ENCODE measurements around the gene COL11A2.

Gene COL11A2

GRCh38 chr6:33206027-33206863 is 14.0 kb upstream of the COL11A2 start:
- DNase-seq: no peak

GRCh38 chr6:33205191-33206026 is 13.1 kb upstream of the COL11A2 start:
- no peak for DNase-seq

- DNase-seq: peak; percentile 45
Measured at GRCh38 chr6:33204415-33205190, 12.3 kb upstream of the COL11A2 start, which contains the start of gene HSD17B8. TSS of gene HSD17B8 (plus strand) at chr6:33204655. CDS start at chr6:33204669, 14 bp downstream.

GRCh38 chr6:33204165-33204414 is 11.8 kb upstream of the COL11A2 start:
- no peak for DNase-seq

GRCh38 chr6:33203443-33204164 is 11.3 kb upstream of the COL11A2 start:
- DNase-seq: no peak

GRCh38 chr6:33202799-33203198 is 10.5 kb upstream of the COL11A2 start:
- DNase-seq: no peak

GRCh38 chr6:33201935-33202334 is 9.7 kb upstream of the COL11A2 start:
- no peak for DNase-seq

- DNase-seq: no peak
Measured at GRCh38 chr6:33201147-33201545, 8.9 kb upstream of the COL11A2 start.

- DNase-seq: peak; percentile 90
Measured at GRCh38 chr6:33200219-33201146, 8.2 kb upstream of the COL11A2 start, which contains the start of the genes RXRB and SLC39A7. TSS of gene RXRB (minus strand) at chr6:33200665. CDS start at chr6:33200476, 189 bp downstream. TSS of gene SLC39A7 (plus strand) at chr6:33200867. CDS start at chr6:33201246, 379 bp downstream.

GRCh38 chr6:33199687-33200218 is 7.5 kb upstream of the COL11A2 start:
- DNase-seq: no peak

GRCh38 chr6:33198853-33199436 is 6.7 kb upstream of the COL11A2 start:
- DNase-seq: no peak

GRCh38 chr6:33198159-33198852 is 6.0 kb upstream of the COL11A2 start:
- DNase-seq: no peak

GRCh38 chr6:33197431-33198048 is 5.3 kb upstream of the COL11A2 start:
- no peak for DNase-seq

GRCh38 chr6:33195304-33196165 is 3.3 kb upstream of the COL11A2 start:
- no peak for DNase-seq

- no peak for DNase-seq
Measured at GRCh38 chr6:33194431-33194979, 2.2 kb upstream of the COL11A2 start.

GRCh38 chr6:33193619-33194018 is 1.4 kb upstream of the COL11A2 start:
- DNase-seq: no peak

- no peak for DNase-seq
Measured at GRCh38 chr6:33192671-33193602, 670 bp upstream of the COL11A2 start.

Measured in NCI-H2107 (cell line).